Astrocyte (in vitro differentiated cells and primary cell): ENCODE measurements around the gene TMTC1. TPM values are rescaled to one million over a fixed set of nuclear protein-coding genes. Genes with fewer than 3 reads are reported as not detected.

Experiments used
- DNase-seq: peaks from one replicate; pipeline ENCODE4 v3.0.0-alpha.2; 2010; ENCODE audit warnings: low read depth
- FAIRE-seq: peaks from 2 replicates; lab custom pipeline; 2011; peaks lifted over from hg19 to GRCh38; lab: Jason Lieb, UNC
- H2AFZ ChIP-seq: 2 replicates; pipeline ENCODE4 v1.6.0; 2012; ENCODE audit warnings: low read depth, low read length, inconsistent platforms
- H3K27ac ChIP-seq: 2 replicates; pipeline ENCODE4 v1.5.1; 2011; ENCODE audit warnings: low read depth, low read length, inconsistent platforms
- H3K27me3 ChIP-seq: 2 replicates; pipeline ENCODE4 v1.6.0; 2011; ENCODE audit warnings: low read length, inconsistent platforms; ENCODE audit not compliant: insufficient read depth
- H3K36me3 ChIP-seq: 2 replicates; pipeline ENCODE4 v1.5.1; 2011; ENCODE audit warnings: low read length, inconsistent platforms; ENCODE audit not compliant: insufficient read depth
- H3K4me1 ChIP-seq: 2 replicates; pipeline ENCODE4 v1.5.1; 2011; ENCODE audit warnings: low read length, inconsistent platforms; ENCODE audit not compliant: insufficient read depth
- H3K4me2 ChIP-seq: 2 replicates; pipeline ENCODE4 v1.6.0; 2012; ENCODE audit warnings: low read length, inconsistent platforms
- H3K4me3 ChIP-seq: 2 replicates; pipeline ENCODE4 v1.5.1; 2011; ENCODE audit warnings: low read depth, mild to moderate bottlenecking, low read length, inconsistent platforms; ENCODE audit not compliant: insufficient read depth
- H3K79me2 ChIP-seq: 2 replicates; pipeline ENCODE4 v1.6.0; 2012; ENCODE audit warnings: mild to moderate bottlenecking, low read length, inconsistent platforms; ENCODE audit not compliant: insufficient read depth
- H3K9ac ChIP-seq: 2 replicates; pipeline ENCODE4 v1.6.0; 2012; ENCODE audit warnings: mild to moderate bottlenecking, low read length, inconsistent platforms
- H3K9me3 ChIP-seq: 2 replicates; pipeline ENCODE4 v1.5.1; 2012; ENCODE audit warnings: low read depth, mild to moderate bottlenecking, low read length, inconsistent platforms; ENCODE audit not compliant: insufficient read depth
- H4K20me1 ChIP-seq: 2 replicates; pipeline ENCODE4 v1.6.0; 2012; ENCODE audit warnings: low read length, inconsistent platforms; ENCODE audit not compliant: insufficient read depth
- H3K27ac Mint-ChIP-seq: one replicate; pipeline ENCODE4 v1.8.0; 2021; ENCODE audit warnings: mild to moderate bottlenecking, mixed read lengths; ENCODE audit not compliant: unreplicated experiment
- H3K27me3 Mint-ChIP-seq: one replicate; pipeline ENCODE4 v1.8.0; 2021; ENCODE audit warnings: low read depth, mixed read lengths; ENCODE audit not compliant: unreplicated experiment
- H3K36me3 Mint-ChIP-seq: one replicate; pipeline ENCODE4 v1.8.0; 2021; ENCODE audit warnings: low read depth, mixed read lengths; ENCODE audit not compliant: unreplicated experiment
- H3K4me1 Mint-ChIP-seq: one replicate; pipeline ENCODE4 v1.8.0; 2021; ENCODE audit warnings: low read depth, mixed read lengths; ENCODE audit not compliant: unreplicated experiment
- H3K4me3 Mint-ChIP-seq: one replicate; pipeline ENCODE4 v1.8.0; 2021; ENCODE audit warnings: mild to moderate bottlenecking, moderate library complexity, mixed read lengths; ENCODE audit not compliant: unreplicated experiment
- H3K9me3 Mint-ChIP-seq: one replicate; pipeline ENCODE4 v1.8.0; 2021; ENCODE audit warnings: mild to moderate bottlenecking, mixed read lengths; ENCODE audit not compliant: unreplicated experiment
- CTCF ChIP-seq: IDR thresholded peaks from 2 replicates; pipeline ENCODE4 v1.5.1; 2011; ENCODE audit warnings: low read depth, mild to moderate bottlenecking, inconsistent platforms, low read length, moderate library complexity; ENCODE audit not compliant: insufficient read depth
- EZH2 ChIP-seq: IDR thresholded peaks from 2 replicates; pipeline ENCODE4 v1.6.1; 2012; ENCODE audit warnings: mild to moderate bottlenecking, low read length, inconsistent platforms; ENCODE audit not compliant: insufficient read depth
- total RNA-seq: library from RNA; stranded (reverse); gene quantifications from 2 replicates; pipeline ENCODE4 v1.2.1, GENCODE V29; 2021

TMTC1 gene
- total RNA-seq, 1 donor from 2014 or later, result 4.7 TPM

- H3K27me3 Mint-ChIP-seq, result no peaks in the 10 kb centered on the region
- TF ChIP-seq CTCF (no peak), EZH2 (no peak)
- no peak overlapping the region for H3K9ac ChIP-seq
- H3K4me1 Mint-ChIP-seq, result peaks cover 31% of the 10 kb centered on the region
- H3K4me1 ChIP-seq, result peaks cover 13% of the 10 kb centered on the region
- H3K27me3 ChIP-seq, result no peaks in the 10 kb centered on the region
- no peak overlapping the region for H3K4me3 ChIP-seq
- H3K36me3 ChIP-seq, result no peaks in the 10 kb centered on the region
- H3K4me3 Mint-ChIP-seq, result no peak overlapping the region
- H3K9me3 Mint-ChIP-seq, result no peaks in the 10 kb centered on the region
- H3K79me2 ChIP-seq, result no peaks in the 10 kb centered on the region
- H2AFZ ChIP-seq, result no peak overlapping the region
- H3K9me3 ChIP-seq, result no peaks in the 10 kb centered on the region
- DNase-seq (peak; percentile 81), FAIRE-seq (no peak)
- peak overlapping the region; percentile 83 for H3K27ac Mint-ChIP-seq
- H3K27ac ChIP-seq, result no peak overlapping the region
- no peaks in the 10 kb centered on the region for H3K36me3 Mint-ChIP-seq
- no peaks in the 10 kb centered on the region for H4K20me1 ChIP-seq
- peak overlapping the region; percentile 11 for H3K4me2 ChIP-seq
These were observed 39.9 kb downstream of the TMTC1 start for GRCh38 chr12:29743801-29744200.

GRCh38 chr12:29743077-29743476, 40.7 kb downstream of the TMTC1 start:
- H3K4me1 ChIP-seq, result peaks cover 13% of the 10 kb centered on the region
- H3K79me2 ChIP-seq, result no peaks in the 10 kb centered on the region
- TF ChIP-seq EZH2 (no peak), CTCF (no peak)
- no peak overlapping the region for H3K4me2 ChIP-seq
- H4K20me1 ChIP-seq, result no peaks in the 10 kb centered on the region
- H2AFZ ChIP-seq, result no peak overlapping the region
- FAIRE-seq (no peak), DNase-seq (no peak)
- Mint-ChIP-seq H3K9me3 (no peaks in the 10 kb centered on the region), H3K27me3 (no peaks in the 10 kb centered on the region), H3K4me3 (no peak overlapping the region), H3K4me1 (peaks cover 31% of the 10 kb centered on the region), H3K36me3 (no peaks in the 10 kb centered on the region), H3K27ac (peak overlapping the region; percentile 83)
- H3K36me3 ChIP-seq, result no peaks in the 10 kb centered on the region
- no peaks in the 10 kb centered on the region for H3K9me3 ChIP-seq
- H3K4me3 ChIP-seq, result no peak overlapping the region
- H3K9ac ChIP-seq, result no peak overlapping the region
- no peak overlapping the region for H3K27ac ChIP-seq
- H3K27me3 ChIP-seq, result no peaks in the 10 kb centered on the region

- Histone ChIP-seq H3K4me1 (peaks cover 13% of the 10 kb centered on the region), H3K9ac (no peak overlapping the region), H3K9me3 (no peaks in the 10 kb centered on the region), H3K4me2 (no peak overlapping the region), H3K79me2 (no peaks in the 10 kb centered on the region), H4K20me1 (no peaks in the 10 kb centered on the region), H2AFZ (no peak overlapping the region), H3K36me3 (no peaks in the 10 kb centered on the region), H3K4me3 (no peak overlapping the region), H3K27me3 (no peaks in the 10 kb centered on the region), H3K27ac (no peak overlapping the region)
- FAIRE-seq, result no peak
- Mint-ChIP-seq H3K4me1 (peaks cover 31% of the 10 kb centered on the region), H3K4me3 (no peak overlapping the region), H3K9me3 (no peaks in the 10 kb centered on the region), H3K27me3 (no peaks in the 10 kb centered on the region), H3K27ac (no peak overlapping the region), H3K36me3 (no peaks in the 10 kb centered on the region)
- TF ChIP-seq EZH2 (no peak), CTCF (no peak)
- no peak for DNase-seq
These were observed 41.1 kb downstream of the TMTC1 start for GRCh38 chr12:29742646-29743045.
